NOMO-1 treated with dmso at 0.1 percent for 144 hours (cell line): ENCODE measurements around the gene ARHGAP25.

Experiments used
- DNase-seq: peaks from one replicate; lab custom pipeline; 2025; ENCODE audit not compliant: unreplicated experiment; lab: John Stamatoyannopoulos, UW

The ARHGAP25 gene

DNA sequence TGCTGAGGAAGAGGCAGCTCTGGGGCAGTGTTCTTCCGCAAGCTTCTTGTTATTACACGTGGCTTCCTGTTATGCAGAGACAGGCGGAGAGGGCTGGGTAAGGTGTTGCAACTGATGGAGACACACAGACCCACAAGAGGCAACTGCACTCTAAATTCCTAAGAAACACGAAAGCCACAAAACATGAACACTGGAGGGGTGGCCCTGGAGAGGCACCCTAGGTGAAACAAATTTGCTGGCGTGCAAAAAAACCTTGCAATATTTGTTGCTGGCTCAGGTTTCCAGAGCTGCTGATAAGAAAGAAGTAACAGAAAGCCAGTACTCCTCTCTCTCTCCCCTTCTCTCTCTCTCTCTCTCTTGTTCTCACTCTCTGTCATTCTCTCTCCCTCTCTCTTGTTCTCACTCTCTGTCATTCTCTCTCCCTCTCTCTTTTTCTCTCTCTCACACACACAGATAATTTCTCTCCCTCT is 31.8 kb downstream of the ARHGAP25 start:
- DNase-seq: peak; percentile 81

- no peak for DNase-seq
Observed at GRCh38 chr2:68767031-68767961, 32.7 kb downstream of the ARHGAP25 start.

DNA sequence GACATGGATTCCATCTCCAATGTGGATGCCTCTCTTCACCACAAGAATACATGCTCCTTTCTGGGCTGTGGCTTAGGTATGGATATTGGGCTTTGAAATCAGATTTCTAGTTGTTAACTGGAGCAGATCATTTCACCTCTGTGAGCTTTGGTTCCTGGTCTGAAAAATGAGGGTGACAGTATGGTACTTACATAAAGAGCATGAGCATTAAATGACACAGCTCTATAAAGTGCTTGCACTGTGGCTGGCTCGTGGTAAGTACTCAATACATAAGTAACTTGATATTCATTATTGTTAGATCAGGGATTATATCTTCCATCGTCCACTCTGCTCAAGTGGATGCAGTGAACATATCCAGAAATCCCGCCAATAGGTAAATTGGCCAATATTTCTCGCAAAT is 33.4 kb downstream of the ARHGAP25 start:
- DNase-seq: no peak

DNA sequence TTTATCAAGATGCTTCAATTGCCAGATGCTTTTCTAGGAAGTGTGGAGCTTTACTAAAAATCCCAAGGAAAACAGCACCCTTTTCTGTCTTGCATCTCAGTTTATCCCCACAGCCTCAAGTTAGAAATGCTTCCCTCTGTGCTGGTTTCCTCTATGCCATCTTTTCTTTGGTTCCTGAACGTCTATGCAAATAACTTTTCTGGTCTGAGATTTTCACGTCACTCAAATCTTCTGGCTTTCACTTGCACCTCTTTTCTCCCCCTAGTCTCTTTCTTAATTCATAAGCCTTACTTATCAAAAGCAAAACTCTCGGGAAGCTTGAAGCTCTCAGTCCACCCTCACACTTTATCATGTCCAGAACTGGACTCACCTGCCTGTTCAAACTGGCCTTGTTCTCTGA is 33.9 kb downstream of the ARHGAP25 start:
- no peak for DNase-seq

DNA sequence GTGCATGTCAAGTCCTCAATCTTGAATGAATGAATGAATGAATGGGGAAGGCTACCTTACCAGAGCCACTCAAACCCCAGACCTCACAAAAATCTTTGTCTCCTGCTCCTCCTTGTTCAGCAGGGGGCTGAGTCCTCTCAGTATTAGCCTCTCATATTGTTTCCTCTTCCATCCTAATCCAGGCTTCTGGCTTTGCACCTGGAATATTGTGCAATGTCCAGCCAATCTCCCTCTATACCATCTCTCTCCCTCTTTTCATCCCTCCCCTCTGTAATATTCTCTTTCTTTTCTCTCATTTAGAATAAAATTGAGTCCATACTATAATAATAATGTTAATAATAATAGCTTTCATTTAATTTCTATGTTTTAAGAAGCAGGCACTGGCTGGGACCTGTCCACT is 34.3 kb downstream of the ARHGAP25 start:
- no peak for DNase-seq

GRCh38 chr2:68769586-68770270 is 35.1 kb downstream of the ARHGAP25 start:
- DNase-seq: no peak

GRCh38 chr2:68770271-68771111 is 35.9 kb downstream of the ARHGAP25 start:
- peak; percentile 54 for DNase-seq

- no peak for DNase-seq
Observed at GRCh38 chr2:68771211-68771751, 36.7 kb downstream of the ARHGAP25 start.

GRCh38 chr2:68772109-68772508 is 37.5 kb downstream of the ARHGAP25 start:
- DNase-seq: no peak

GRCh38 chr2:68774569-68775271 is 40.1 kb downstream of the ARHGAP25 start:
- peak; percentile 78 for DNase-seq

DNA sequence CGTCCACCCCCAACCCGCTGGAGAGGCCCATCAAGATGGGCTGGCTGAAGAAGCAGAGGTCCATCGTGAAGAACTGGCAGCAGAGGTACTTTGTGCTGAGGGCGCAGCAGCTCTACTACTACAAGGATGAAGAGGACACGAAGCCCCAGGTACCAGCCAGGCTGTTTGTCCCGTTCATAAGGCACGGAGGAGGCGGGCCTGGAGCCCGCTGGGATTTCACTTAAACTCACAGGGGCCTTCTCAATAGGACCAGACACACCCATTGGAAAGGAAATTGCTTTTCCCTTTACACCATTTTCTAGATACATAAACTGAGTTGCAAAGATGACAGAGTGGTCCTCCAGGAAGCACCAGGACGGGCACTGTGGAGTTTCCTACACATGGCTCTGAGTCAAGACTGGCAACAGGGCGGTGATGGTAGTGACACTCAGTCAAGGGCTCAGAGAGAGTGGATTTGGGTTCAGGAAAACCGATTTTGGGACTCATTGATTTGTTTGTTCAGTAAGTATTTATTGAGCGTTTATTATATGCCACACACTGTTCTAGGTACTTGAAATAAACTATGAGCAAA is 40.7 kb downstream of the ARHGAP25 start:
- DNase-seq: no peak

DNA sequence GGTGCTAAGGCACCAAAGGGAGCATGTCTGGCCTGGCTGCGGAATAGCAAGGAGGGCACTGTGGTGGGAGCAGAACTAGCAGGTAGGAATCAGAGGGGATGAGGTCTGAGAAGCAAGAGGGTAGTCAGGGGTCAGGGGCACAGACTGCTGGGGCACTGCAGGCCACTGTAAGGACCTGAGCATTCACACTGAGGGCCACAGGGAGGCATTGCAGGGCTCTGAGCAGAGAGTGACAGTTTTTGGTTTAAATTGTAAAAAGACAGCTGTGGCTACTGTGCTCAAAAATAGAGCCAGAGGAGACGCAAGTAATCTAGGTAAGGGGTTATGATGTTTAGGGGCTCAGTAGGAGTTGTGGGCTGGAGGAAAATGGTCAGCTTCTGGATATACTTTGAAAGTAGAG is 41.5 kb downstream of the ARHGAP25 start:
- DNase-seq: no peak

- no peak for DNase-seq
Observed at GRCh38 chr2:68779595-68779994, 45.0 kb downstream of the ARHGAP25 start.

DNA sequence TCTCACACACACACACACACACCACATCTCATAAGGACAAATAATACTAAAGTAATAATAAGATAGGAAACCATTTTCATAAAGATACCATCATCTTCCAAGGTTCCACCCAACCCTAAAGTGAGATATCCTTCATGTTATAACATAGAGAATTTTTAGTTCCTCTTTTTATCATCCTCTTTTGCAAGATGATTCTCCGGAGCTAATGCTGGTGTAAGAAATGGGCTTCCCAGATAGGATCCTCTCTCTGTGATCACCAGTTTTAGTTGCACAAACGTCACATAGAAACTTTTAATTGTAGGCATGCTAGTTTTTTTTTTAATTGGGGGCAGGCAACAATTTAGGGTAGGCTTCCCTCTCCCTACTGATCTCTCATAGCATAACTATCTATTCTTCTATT is 49.6 kb downstream of the ARHGAP25 start:
- DNase-seq: peak; percentile 55

GRCh38 chr2:68784915-68785314 is 50.3 kb downstream of the ARHGAP25 start:
- DNase-seq: no peak

DNA sequence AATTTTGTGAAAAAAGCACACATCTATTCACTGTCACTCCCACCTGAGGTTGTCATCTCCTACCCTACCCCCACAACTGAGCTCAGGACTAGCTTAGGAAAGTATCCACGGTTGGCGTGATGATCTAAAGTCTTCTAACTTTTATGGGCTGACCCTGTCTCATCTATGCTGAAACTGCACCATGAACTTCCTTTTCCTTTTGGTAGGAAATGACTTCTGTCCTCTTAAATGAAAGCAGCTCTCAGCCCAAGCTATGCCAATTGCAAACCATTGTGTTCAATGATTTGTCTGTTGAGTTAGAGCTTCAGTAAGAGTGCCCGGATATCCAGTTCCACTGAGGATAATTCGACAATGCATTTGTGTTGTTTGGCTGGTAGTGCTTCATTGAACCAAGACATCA is 52.7 kb downstream of the ARHGAP25 start:
- no peak for DNase-seq

DNA sequence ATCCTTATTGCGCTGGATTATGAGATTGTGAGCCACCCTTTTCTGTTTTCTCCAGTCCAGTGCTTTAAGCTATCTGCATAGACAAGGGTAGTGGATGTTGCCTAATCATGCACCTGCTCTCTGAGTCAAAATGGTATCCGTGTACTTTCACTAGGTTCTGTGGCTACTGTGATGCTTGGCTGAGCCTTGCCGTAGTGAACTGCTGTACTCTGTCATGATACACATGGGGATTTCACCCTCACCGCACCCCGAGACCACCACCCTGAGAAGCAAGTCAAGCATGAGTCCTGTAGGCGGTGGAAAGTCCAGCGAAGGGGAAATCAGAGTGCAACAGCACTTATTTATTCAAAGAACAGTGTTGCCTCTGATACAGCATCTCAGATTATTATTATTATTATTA is 55.0 kb downstream of the ARHGAP25 start:
- no peak for DNase-seq

GRCh38 chr2:68790600-68790999 is 56.0 kb downstream of the ARHGAP25 start:
- no peak for DNase-seq

DNA sequence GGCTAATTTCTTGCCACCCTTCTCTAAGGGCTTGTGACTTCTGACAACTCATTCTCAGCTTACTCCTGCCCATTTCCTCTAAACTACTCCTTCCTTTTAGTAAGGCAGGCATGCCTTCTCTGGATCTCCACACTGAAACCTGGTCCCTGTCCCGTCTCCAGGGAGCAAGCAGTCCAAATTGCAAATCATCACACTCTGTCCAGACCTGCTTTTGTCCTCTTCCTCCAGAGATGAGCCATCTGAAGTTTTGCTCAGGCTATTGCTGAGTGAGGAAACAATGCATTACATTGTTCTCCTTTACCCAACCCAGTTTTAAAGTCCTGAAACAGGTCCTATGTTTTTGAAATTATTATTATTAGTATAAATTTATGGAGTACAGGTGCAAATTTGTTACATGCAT is 57.3 kb downstream of the ARHGAP25 start:
- no peak for DNase-seq

DNA sequence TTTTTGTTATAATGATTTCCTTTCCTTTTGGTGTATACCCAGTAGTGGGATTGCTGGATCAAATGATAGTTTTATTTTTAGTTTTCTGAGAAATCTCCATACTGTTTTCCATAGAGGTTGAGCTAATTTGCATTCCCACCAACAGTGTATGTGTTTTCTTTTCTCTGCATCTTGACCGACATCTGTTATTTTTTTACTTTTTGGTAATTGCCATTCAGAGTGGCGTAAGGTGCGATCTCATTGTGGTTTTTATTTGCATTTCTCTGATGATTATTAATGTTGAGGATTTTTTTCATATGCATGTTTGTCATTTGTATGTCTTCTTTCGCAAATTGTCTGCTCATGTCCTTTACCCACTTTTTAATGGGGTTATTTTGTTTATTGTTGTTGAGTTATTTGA is 58.1 kb downstream of the ARHGAP25 start:
- DNase-seq: no peak
